HG02885 (cell line): ENCODE data around the gene CFAP107.
"Not testable (repeated sequence)": the region's sequence is repeated elsewhere in the genome, so short reads cannot be mapped to it uniquely, and the experiment has no call there.

ENCODE experiments used
- ATAC-seq: cut with Tn5 transposase; IDR thresholded peaks from one replicate; pipeline ENCODE4 v1.9.1; 2021; ENCODE audit warnings: mild to moderate bottlenecking; ENCODE audit not compliant: unreplicated experiment, poor library complexity

CFAP107 gene

DNA sequence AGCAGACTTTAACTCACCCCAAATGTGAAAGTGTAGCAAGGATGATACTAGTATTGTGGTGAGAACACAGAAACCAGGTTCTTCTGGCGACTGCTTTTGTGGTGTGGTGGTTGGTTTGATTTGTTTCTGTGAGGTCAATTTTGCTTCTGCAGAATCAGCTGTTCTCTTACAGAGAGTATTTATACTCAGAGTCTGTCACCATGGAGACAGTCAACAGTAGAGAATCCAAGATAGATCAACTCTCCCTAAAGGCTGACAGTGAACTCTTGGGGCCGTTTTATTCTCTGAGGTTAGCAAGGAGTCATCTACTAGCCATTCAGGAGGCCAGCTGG, at the start of gene CFAP107:
Gene CFAP107 (plus strand): TSS at position 209 of the 332 bp plus-strand sequence. CDS start 231 bp downstream, outside the sequence.
- ATAC-seq, result no peak

- ATAC-seq, result no peak
Observed at GRCh38 chr1:12696658-12697057, 49.3 kb upstream of the CFAP107 start.

- ATAC-seq, result no peak
Observed at GRCh38 chr1:12697397-12697796, 48.6 kb upstream of the CFAP107 start.

- no peak for ATAC-seq
Observed at GRCh38 chr1:12703821-12704451, 42.1 kb upstream of the CFAP107 start.

DNA sequence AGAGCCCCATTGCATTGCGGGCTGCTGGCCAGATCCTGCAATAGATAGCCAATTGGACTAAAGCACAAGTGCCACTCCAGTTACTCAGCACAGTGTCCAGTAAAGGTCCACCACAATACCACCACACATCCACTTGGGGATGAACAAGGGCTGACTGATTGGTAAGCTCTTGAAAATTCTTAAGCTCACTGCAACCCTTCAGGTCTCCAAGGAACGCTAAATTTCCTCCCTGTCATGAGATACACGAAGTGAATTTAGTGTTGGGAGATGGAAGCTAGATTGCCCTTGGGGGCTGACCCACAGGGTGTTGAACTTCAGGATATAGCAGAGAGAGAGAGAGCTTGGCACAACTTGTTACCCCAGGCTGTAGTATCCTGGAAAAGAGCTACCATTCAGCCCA, 39.9 kb upstream of the CFAP107 start:
- ATAC-seq, result no peak

DNA sequence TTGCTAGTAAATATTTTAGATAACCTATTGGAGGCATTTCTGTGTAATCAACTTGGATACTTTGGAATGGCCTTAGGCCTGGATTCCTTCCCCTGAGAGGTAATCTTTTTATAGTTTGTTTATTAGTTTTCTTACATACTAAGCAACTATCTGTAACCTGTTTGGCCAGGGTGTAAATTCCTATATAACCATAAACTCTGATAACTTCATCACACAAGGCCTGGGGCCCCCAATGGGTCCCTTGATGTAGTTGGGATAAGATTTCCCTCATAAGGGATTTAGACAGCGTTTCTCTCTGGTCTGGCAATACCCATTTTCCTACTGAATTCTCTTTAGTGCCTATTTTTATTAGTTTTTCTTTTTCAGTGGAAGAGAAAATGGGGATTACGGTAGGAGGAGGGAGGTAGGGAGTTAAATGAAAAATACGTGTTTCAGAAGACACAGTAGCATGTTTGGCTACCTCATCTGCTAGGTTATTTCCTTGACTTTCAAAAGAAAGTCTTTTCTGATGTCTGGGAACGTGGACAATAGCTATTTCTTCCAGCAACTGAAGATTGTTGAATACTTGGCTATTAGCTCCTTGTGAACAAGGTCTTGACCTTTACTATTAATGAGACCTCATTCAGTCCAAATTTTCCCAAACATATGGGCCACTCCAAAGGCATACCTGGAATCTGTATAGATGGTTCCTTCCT, 37.5 kb upstream of the CFAP107 start:
- no peak for ATAC-seq

DNA sequence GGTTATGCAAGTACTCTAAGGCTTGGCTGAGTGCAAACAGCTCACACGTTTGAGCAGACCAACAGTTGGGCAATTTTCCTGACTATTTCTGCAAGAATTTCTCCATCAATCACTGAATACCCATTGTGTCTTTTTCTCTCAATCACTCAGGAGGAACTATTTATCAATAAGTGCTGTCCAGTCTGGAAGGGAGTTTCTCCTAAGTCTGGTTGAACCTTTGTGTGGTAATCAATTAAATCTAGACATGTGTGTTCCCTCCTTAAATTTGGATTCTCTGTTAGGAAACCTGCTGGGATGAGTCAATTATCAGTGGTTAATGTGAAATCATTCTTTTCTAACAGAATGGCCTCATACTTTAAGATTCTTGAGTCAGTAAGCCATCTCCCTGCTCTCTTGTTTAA, 36.9 kb upstream of the CFAP107 start:
- no peak for ATAC-seq

- ATAC-seq, result no peak
Observed at GRCh38 chr1:12709696-12710095, 36.3 kb upstream of the CFAP107 start.

GRCh38 chr1:12711536-12711935, 34.5 kb upstream of the CFAP107 start:
- no peak for ATAC-seq

GRCh38 chr1:12712076-12712475, 33.9 kb upstream of the CFAP107 start:
- ATAC-seq, result no peak

DNA sequence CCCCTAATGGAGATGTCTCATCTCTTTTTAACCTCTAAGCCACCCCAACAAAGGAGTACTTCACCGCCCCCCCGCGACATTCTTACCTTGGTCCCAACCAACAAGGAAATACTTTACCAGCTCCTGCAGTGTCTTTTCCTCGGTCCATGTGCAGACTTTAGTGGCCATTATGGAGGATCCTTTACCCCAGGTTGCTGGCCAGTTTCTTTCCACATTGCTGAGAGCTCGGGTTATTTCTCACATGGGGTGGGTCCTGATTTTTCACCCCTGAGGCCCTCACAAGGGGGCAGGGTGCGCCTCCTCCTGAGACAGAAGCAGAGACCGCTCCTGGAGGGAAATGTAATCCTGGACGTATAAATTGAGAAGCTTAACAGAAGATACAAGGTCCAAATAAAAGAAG, 33.1 kb upstream of the CFAP107 start:
- no peak for ATAC-seq

GRCh38 chr1:12713651-12714050, 32.3 kb upstream of the CFAP107 start:
- ATAC-seq, result not testable (repeated sequence)

- ATAC-seq, result no peak
Observed at GRCh38 chr1:12714710-12715475, 31.1 kb upstream of the CFAP107 start.

- ATAC-seq, result no peak
Observed at GRCh38 chr1:12715896-12716437, 30.0 kb upstream of the CFAP107 start, which contains the start of gene AADACL3. TSS of gene AADACL3 (plus strand) at chr1:12716110. CDS start at chr1:12716177, 67 bp downstream.

DNA sequence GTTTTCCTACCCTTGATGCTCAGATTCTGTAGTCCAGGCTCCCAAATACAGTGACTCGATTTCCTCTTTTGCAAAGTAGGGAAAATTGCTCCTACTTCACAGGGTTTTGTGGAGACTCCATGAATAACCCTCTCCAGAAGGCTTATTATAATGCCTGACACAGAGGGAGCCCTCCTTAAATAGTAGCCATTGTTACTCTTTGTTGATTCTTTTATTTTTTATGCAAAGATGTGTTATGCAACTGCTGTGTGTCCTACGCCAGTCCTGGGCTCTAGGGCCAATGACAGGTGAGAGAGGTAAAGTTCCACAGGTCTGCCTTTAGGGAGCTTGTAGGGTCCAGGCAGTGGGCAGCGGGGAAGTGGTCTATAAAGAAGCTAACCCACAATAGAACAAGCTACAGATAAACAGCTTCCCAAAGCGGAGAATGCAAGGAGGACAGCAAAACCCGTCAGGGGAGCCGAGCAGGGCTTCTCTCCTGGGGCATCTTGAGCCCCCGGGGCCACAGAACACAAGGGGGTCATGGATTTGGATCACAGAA, 28.6 kb upstream of the CFAP107 start:
- no peak for ATAC-seq

- ATAC-seq, result no peak
Observed at GRCh38 chr1:12722626-12723025, 23.4 kb upstream of the CFAP107 start.

GRCh38 chr1:12728391-12728790, 17.6 kb upstream of the CFAP107 start:
- no peak for ATAC-seq

DNA sequence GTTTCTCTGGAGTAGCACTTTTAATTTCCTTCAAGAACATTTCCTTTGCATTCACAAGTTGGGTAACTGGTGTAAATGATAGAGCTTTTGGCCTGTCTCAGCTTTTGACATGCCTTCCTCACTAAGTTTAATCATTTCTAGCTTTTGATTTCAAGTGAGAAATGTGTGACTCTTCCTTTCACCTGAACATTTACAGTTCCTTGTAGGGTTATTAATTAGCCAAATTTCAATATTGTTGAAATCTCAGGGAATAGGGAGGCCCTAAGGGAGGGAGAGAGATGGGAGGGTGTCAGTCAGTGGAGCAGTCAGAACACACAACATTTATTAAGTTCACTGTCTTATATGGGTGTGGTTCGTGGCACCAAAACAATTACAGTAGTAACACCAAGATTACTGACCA, 15.8 kb upstream of the CFAP107 start:
- no peak for ATAC-seq

DNA sequence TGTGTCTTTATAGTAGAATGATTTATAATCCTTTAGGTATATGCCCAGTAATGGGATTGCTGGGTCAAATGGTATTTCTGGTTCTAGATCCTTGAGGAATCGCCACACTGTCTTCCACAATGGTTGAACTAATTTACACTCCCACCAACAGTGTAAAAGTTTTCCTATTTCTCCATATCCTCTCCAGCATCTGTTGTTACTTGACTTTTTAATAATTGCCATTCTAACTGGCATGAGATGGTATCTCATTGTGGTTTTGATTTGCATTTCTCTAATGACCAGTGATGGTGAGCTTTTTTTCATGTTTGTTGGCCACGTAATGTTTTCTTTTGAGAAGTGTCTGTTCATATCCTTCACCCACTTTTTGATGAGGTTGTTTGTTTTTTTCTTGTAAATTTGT, 14.9 kb upstream of the CFAP107 start:
- ATAC-seq, result not testable (repeated sequence)

DNA sequence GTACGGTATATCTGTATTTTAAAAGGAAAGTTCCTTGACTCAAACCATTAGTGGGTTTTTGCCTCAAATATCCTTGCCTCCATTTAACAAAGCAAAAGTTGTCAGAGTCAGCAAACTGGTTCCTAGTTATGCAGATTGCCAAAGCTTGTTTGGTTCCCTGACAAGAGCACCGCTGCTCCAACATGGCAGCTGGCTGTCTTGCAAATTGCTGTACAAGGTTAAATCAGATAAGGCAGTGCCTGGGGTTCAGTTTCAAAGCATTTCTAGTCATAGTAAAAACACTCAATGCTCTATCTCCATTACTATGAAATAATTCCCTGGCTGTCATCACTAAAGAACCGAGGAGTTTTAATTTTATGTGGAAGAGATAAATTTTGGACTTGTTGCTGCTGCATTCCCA, 11.3 kb upstream of the CFAP107 start:
- ATAC-seq, result no peak

- no peak for ATAC-seq
Observed at GRCh38 chr1:12738934-12739333, 7.1 kb upstream of the CFAP107 start.
